ENCODE measurements around the gene TRIM31.
A peak's percentile ranks its signal among the peaks of the same experiment; 100 is the strongest.

The TRIM31 gene

DNA sequence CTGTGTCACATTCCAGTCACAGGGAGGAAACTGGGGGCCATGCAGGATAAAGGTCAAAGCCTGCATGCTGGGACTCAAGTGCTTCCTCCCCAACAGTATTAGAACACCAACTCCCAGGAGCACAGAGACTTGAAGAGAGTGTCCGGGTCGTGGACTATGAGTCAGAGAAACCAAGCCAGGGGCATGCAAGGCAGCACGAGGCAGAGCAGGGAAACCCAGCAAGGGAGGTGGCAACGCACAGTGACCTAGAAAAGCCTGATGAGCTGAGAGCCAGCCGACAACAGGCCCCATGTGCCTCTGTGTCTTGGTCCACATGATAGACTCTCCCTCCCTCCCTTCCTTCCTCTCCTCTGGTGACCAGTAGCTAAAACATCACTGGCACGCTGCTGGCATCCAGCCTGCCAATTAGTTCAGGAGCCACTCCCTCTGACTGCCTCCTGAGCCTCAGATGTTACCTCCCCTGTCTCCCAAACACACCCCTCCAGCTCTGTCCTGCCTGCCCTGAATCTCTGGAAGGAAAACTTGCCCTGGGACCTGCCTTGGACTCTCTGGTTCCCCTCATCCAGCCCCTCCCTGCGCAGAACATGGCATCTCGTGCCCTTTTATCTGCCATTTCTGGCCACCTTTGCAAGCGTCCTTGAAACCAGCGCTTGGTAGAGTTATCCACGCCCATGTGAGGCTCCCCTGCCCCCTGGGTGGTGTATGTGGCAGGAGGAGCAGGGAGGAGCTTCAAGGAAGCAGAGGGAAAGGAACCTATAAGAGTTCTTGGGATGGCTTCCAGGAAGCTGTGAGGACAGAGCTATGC lies 21.1 kb downstream of the TRIM31 start:
- peak; percentile 52 for DNase-seq (ENCODE audit: low read depth)

DNA sequence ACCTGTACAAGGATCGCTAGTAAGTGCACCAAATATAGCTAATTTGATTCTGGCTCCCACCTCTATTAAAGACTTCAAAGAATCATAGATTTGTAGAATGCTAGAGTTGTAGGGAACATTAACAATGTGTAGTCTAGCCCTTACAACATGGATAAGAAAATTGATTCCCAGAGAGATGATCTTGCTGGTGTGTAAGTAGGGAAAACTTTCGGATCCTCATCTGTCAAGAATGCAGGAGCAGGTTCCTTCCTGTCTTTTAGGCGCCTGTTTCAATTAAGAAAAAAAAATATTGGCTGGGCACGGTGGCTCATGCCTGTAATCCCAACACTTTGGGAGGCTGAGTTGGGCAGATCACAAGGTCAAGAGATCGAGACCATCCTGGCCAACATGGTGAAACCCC lies 25.0 kb downstream of the TRIM31 start:
- TF ChIP-seq, protein P1, sequence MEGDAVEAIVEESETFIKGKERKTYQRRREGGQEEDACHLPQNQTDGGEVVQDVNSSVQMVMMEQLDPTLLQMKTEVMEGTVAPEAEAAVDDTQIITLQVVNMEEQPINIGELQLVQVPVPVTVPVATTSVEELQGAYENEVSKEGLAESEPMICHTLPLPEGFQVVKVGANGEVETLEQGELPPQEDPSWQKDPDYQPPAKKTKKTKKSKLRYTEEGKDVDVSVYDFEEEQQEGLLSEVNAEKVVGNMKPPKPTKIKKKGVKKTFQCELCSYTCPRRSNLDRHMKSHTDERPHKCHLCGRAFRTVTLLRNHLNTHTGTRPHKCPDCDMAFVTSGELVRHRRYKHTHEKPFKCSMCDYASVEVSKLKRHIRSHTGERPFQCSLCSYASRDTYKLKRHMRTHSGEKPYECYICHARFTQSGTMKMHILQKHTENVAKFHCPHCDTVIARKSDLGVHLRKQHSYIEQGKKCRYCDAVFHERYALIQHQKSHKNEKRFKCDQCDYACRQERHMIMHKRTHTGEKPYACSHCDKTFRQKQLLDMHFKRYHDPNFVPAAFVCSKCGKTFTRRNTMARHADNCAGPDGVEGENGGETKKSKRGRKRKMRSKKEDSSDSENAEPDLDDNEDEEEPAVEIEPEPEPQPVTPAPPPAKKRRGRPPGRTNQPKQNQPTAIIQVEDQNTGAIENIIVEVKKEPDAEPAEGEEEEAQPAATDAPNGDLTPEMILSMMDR (IDR thresholded peaks at IDR 0.05; ENCODE audit: low read length, missing control alignments) = no peak
- DNase-seq (ENCODE audit: low read depth) = no peak
- H3K4me3 ChIP-seq (replicated peaks; ENCODE audit: low read depth, low read length) = no peak overlapping the region

More for the DNA sequence above, 21.1 kb downstream of the TRIM31 start:
- no peak overlapping the region for H3K4me3 ChIP-seq (replicated peaks; ENCODE audit: low read depth, low read length)
- TF ChIP-seq, protein P1 (IDR thresholded peaks at IDR 0.05; ENCODE audit: low read length, missing control alignments) = no peak

DNA sequence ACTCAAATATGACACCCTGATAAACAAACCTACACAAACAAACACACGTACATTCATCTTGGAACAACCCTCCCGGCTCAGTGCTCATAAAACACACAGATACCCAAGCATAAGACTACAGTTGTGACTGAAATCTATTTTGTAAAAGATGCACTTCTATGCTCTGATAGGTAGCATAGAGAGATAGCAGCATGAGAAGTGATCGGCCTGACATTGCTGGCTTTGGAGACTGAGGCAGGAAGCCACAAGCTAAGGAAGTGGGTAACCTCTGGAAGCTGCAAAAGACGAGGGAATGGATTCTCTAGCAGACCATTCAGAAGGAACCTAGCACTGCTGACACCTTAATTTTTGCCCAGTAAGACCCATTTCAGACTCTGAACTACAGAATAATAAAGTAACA lies 35.7 kb downstream of the TRIM31 start:
- TF ChIP-seq, protein P1 (IDR thresholded peaks at IDR 0.05; ENCODE audit: low read length, missing control alignments) = no peak
- H3K4me3 ChIP-seq (replicated peaks; ENCODE audit: low read depth, low read length) = no peak overlapping the region
- no peak for DNase-seq (ENCODE audit: low read depth)

DNA sequence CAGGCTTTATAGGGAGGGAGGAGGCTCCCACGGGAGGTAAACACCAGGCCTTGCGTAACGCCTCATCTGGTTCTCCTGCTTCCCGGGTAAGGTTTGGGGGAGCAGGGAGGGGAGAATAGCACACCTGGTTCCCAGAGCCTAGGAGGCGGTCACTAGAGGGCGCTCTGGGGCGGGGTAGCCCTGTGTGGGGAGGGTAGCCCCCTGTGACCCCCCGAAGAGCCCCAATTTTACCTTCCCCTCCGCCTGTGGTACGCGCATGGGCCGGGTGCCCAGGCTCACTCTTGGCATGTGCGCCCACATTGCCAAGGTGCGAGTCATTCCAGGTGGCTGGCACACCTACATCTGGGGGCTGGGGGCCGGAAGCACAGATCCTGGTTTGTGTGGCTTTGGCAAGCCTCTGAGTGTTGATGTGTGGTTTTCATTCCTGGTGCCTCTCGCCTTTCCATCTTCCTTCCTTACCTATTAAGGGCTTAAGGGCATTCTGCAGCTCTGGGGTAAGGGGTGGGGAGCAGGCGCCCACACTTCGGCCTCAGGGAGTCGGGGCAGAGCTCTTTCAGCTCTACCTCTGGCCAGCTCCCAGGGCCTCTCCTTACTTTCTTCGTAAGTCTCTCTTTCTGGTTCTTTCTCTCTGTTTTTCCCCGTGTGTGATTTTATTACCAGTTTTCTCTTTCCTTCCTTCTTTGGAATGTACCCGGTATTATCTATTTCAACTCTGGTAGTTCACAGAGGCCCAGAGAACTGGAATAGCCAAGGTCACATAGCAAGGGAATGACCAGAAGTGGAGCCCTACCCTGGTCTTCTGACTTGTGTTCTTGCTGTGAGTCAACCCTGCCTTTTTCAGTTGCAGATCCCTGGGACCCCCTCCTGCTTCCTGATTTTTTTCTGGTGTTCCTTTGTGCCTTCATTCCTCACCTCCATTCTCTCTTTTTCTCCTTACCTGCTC lies 36.8 kb downstream of the TRIM31 start:
- no peak overlapping the region for H3K4me3 ChIP-seq (replicated peaks; ENCODE audit: low read depth, low read length)
- no peak for DNase-seq (ENCODE audit: low read depth)
- TF ChIP-seq, protein P1 (IDR thresholded peaks at IDR 0.05; ENCODE audit: low read length, missing control alignments) = peak; percentile 29

DNA sequence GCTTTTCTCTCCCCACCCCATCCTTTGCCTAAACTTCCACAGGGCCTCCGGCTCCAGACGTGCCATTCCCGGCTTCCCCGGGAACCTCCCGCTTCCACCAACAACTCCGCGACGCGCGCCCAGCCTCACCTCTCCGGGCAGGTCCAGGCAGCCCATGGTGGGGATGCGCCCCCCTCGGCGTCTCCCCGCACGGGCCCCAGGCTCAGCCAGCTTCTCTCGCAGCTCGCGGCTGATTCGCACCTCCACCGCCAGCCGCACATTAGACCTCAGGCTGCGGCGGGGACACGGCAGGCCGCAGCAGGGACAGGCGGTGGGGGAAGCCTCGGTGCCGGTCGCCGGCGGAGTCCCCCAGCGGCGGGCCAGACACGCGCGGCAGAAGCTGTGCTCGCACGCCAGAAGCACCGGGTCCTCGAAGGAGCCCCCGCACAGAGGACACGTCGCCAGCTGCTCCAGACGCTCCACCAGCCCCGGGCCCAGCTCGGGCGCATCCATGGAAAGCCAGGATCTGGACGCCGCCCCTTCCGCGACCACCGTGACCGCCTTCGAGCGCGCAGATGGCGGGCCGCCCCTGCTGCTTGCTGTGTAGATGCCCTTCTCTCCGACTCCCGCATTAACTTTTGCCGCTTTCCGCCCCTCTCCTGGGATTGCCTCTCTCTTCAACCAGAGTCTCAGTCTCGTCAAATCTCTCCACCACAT lies 37.6 kb downstream of the TRIM31 start, which contains the start of gene RNF39:
Gene RNF39, minus strand, starts transcription at position 676 of the 696 bp plus-strand sequence. Its CDS starts 184 bp downstream, at position 492.
- TF ChIP-seq, protein P1 (IDR thresholded peaks at IDR 0.05; ENCODE audit: low read length, missing control alignments) = no peak
- no peak for DNase-seq (ENCODE audit: low read depth)
- no peak within 1 kb of the TSS for H3K4me3 ChIP-seq (replicated peaks; ENCODE audit: low read depth, low read length)

DNA sequence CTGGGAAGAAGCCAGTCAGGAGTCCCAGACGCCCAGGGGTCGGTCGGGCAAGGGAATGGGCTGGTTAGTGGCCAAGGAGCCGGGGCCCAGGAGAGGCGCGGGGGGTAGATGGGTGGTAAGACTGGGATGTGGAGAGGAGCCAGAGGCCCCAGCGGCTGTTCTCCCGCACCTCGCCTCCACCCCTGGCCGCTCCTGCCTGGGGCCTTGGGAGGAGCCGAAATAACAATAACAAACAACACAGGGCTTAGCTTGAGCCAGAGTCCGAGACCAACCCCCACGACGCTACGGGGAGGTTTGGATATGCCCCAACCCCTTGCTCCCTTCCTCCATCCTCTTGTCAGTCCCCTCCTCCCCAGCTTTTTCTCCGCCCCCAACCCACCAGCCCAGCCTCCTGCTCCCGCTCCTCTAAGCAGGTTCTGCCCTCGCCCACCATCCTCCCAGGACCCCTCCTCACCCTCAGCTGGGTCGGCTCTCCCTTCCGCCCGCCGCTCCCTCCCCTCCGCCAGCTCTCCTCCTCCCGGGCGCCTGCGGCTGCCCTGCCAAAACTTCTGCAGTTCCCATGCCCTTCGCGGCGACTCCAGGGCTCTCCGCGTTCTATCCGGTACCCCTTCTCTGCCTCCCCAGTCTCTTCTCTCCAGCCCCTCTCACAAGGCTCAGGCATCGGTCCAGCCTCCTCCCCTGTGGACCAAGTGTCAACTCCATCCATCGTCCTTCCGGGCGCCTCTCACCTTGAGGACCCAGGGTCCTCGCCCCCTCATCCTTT lies 38.4 kb downstream of the TRIM31 start:
- no peak overlapping the region for H3K4me3 ChIP-seq (replicated peaks; ENCODE audit: low read depth, low read length)
- DNase-seq (ENCODE audit: low read depth) = no peak
- TF ChIP-seq, protein P1 (IDR thresholded peaks at IDR 0.05; ENCODE audit: low read length, missing control alignments) = no peak

Data from fibroblast of pulmonary artery (primary cell).